DMS153 treated with DMSO at 0.1 percent for 48 hours (cell line): ENCODE data around the gene A1BG.
A peak's percentile ranks its signal among the peaks of the same experiment; 100 is the strongest.
"Not testable (repeated sequence)": the region's sequence is repeated elsewhere in the genome, so short reads cannot be mapped to it uniquely, and the experiment has no call there.

Experiments
- DNase-seq: peaks from one replicate; lab custom pipeline; 2025; ENCODE audit not compliant: unreplicated experiment; lab: John Stamatoyannopoulos, UW

The A1BG gene

DNA sequence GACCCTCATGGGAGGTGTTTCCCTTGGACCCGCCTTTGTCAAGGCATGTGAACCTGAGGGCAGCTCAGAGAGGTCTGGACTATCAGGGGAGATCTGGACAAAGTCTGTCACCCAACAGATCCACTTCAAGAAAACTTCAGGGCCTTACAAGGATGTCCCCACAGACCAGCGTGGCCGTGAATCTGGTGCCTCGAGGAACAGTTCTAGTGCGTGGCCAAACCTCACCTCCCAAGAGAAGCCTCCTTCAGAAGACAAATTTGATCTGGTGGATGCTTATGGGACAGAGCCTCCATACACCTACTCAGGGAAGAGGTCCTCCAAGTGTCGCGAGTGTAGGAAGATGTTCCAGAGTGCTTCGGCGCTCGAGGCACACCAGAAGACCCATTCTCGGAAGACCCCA, 15.0 kb downstream of the A1BG start:
- no peak for DNase-seq

DNA sequence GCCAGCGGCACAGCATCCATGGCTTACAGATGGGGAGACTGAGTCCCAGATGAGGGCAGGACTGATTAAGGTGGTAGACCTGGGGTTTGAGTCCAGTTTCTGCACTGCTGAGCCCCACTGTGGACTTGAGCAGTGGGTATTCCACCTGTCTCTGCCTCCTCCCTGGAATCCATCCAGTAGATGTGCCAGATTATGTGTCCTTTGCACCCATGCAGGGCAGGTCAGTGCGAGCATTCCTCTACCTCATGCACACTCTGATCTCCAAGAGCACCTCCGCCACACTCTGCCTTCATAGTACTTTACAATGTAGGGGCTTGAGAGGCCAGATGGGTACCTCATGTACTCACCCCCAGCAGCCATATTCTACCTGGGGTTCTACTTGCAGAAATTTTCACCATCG, 16.5 kb downstream of the A1BG start:
- DNase-seq: no peak

DNA sequence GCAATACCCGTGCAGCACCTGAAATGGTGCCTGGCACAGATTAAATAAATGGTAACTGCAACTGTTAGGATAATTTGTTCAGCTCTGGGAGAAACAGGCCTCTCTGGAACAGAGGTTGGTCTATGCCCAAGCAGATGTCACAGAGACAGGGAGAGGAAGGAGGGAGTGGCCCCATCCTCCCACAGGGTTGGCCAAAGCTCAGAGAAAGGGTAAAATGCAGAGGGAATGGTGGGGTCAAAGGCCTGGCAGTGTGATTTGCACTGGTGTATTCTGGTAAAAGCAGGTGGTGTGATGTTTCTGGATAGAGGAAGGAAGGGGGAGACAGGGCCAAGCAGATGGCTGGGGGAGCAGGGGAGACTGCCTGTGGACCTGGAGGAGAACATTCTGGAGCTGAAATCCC, 17.1 kb downstream of the A1BG start:
- no peak for DNase-seq

DNA sequence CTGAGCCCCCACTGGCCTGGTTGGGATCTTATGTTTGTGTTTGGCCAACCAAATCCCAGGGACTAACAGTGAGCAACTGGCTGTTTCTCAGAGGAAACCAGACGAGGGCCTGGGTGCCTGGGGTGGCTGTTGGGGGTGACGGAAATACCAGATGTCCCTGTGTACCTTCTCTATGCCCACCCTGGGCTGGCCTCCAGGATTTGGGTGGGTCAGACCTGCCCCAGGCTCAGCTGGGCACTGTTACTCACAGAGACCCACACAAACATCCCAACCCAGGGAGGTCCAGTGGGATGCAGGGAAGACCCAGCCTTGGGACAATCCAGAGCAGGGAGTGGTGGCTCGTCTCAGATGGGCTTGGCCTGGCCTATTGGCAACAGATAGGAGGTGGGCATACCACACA, 17.7 kb downstream of the A1BG start:
- no peak for DNase-seq

DNA sequence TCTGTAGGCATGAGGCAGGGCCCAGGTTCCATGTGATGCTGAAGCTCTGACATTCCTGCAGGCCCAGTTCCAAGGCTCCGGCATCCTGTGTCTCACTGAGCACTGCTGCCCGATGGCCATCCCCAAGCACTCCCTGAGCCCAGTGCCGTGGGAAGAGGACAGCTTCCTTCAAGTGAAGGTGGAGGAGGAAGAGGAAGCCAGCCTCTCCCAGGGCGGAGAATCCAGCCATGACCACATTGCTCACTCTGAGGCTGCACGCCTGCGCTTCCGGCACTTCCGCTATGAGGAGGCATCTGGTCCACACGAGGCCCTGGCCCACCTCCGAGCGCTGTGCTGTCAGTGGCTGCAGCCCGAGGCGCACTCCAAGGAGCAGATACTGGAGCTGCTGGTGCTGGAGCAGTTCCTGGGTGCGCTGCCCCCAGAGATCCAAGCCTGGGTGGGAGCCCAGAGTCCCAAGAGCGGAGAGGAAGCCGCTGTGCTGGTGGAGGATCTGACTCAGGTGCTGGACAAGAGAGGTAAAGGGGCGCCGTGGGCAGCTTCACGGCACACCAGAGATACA, 18.5 kb downstream of the A1BG start:
- DNase-seq: no peak

- no peak for DNase-seq
Observed at GRCh38 chr19:58332697-58333096, 20.6 kb downstream of the A1BG start.

- DNase-seq: no peak
Observed at GRCh38 chr19:58330458-58330857, 22.8 kb downstream of the A1BG start.

DNA sequence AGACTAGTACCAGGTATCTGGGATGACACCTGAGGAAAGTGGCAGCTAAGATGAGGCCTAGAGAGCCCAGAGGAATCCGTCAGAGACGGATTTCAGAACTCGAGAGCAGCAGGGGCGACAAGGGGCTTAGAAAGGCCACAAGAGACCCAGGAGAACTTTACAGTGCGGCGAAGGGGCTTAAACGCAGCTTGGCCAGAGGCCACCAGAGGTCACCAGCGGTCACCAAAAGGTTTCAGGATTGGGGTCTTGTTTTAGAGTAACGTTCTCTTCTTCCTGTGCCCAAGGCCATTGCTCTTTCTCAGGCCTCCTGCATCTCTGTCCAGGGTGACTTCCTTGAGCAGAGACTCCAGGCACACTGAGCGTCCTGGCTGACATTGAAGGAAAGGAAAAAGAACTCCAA, 24.3 kb downstream of the A1BG start:
- DNase-seq: no peak

- peak; percentile 90 for DNase-seq
Observed at GRCh38 chr19:58326914-58327726, 26.2 kb downstream of the A1BG start, which contains the start of gene ZSCAN22. Gene ZSCAN22, plus strand, starts transcription at chr19:58326994. Its CDS starts 7,809 bp downstream, at chr19:58334803.

DNA sequence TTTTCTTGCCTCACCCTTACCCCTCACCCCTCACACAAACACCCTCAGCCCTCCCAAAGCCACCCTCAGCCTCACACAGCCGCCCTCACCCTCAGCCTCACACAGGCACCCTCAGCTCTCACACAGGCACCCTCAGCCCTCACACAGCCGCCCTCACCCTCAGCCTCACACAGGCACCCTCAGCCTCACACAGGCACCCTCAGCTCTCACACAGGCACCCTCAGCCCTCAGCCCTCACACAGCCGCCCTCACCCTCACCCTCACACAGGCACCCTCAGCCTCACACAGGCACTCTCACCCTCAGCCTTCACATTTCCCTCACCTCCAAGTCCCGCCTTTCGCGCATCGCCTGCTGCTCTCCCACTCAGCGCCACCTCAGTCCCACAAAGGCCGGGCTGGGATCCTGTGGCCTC, 26.8 kb downstream of the A1BG start:
- no peak for DNase-seq

DNA sequence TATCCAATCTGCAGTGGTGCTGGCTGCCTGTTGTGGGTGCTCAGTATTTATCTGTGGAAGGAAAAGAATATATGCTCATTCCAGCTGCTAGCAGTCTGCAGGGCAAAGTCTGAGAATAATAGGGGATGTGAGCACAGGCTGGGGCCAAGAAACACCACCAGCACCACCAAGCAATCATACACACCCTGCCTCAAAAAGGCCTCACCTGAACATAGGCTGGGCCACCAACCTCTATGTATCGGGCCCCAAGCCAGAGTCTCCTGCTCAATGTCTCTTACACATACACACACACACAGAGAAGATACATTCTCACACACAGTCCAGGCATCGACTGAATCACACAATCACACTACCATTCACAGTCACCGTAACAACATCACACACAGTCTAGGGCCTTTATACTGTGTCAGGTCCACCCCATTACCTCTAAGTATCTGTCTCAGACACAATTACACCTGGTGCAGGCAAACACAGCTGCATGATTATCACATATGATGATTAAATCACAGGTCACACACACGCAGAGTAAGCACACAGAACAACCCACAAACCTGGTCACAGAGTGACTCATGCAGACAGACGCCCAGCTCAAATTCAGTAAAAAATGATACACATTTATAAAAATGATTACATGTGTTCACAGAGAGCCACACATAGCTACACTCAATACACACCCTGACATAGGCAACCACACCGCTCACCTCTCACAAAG, 27.8 kb downstream of the A1BG start:
- DNase-seq: no peak

- no peak for DNase-seq
Observed at GRCh38 chr19:58319241-58319640, 34.1 kb downstream of the A1BG start.

- DNase-seq: no peak
Observed at GRCh38 chr19:58318297-58318696, 35.0 kb downstream of the A1BG start.

GRCh38 chr19:58317476-58318072, 35.7 kb downstream of the A1BG start:
- no peak for DNase-seq

- no peak for DNase-seq
Observed at GRCh38 chr19:58315580-58315979, 37.7 kb downstream of the A1BG start.

- DNase-seq: no peak
Observed at GRCh38 chr19:58311345-58311865, 41.9 kb downstream of the A1BG start.

DNA sequence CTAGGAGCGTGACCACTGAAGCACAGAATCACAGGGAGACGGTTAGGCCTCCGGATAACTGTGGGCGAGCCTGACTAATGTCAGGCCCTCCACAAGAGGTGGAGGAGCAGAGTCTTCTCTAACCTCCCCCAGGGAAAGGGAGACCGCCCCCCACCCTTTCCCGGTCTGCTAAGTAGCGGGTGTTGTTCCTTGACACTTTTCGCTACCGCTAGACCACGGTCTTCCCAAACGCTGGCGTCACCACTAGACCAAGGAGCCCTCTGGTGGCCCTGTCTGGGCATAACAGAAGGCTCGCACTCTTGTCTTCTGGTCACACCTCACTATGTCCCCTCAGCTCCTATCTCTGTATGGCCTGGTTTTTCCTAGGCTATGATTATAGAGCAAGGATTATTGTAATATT, 42.6 kb downstream of the A1BG start:
- DNase-seq: not testable (repeated sequence)

- DNase-seq: no peak
Observed at GRCh38 chr19:58307736-58308135, 45.6 kb downstream of the A1BG start.

GRCh38 chr19:58305932-58306323, 47.4 kb downstream of the A1BG start:
- DNase-seq: no peak

DNA sequence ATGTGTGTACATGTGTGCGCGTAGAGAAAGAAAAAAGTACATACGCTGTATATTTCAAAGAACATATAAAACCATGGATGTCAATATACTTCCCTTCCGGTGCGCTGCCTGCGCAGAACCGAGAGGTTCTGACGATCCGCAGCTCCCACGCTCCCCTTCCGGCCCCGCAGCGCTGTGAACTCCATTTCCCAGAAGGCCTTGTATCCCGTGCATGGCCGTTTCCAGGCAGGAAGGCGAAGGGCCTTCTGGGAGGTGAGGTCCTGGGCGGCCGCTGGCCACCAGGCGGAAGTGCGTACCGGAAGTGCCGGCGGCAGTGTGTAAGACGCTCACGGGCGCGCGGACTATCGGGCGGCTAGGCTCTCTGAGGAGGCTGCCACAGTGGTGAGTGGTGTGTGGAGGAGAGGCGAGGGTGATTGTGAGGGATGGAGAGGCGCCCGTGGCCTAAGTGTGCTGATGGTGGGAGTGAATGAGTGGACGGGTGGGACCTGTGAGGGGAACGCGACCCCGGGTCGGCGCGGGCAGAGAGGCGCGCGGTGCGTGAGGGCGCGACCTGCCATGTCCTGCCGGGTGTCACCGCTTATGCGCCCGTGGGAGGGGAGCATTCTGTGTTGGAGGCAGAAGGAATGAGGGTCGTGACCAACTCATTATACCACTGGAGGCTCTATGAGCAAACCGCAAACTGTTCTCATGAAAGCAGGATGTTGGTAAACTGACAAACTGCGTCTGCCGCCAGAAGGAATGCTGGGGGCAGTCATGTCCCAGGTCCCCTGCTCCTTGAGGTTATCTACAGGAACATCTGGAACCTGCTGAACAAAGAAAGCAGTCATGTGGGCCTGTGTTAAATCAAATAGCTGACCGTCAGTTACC, 48.0 kb downstream of the A1BG start, which contains the start of gene ERVK3-1:
ERVK3-1 (plus strand) TSS at position 313 of the 867 bp plus-strand sequence. CDS start 6,792 bp downstream, outside the sequence.
- DNase-seq: peak; percentile 92

- no peak for DNase-seq
Observed at GRCh38 chr19:58304748-58305064, 48.6 kb downstream of the A1BG start.
